ENCODE measurements around the gene RPL35A. TPM values are rescaled to one million over a fixed set of nuclear protein-coding genes. Genes with fewer than 3 reads are reported as not detected.

The RPL35A gene
- total and polyA plus RNA-seq, 9 of the 15 experiments (the other 6 are each of a cell fraction or from before 2014, with no cell fraction given) = 1,475 to 2,942 (median 2,367) TPM

DNA sequence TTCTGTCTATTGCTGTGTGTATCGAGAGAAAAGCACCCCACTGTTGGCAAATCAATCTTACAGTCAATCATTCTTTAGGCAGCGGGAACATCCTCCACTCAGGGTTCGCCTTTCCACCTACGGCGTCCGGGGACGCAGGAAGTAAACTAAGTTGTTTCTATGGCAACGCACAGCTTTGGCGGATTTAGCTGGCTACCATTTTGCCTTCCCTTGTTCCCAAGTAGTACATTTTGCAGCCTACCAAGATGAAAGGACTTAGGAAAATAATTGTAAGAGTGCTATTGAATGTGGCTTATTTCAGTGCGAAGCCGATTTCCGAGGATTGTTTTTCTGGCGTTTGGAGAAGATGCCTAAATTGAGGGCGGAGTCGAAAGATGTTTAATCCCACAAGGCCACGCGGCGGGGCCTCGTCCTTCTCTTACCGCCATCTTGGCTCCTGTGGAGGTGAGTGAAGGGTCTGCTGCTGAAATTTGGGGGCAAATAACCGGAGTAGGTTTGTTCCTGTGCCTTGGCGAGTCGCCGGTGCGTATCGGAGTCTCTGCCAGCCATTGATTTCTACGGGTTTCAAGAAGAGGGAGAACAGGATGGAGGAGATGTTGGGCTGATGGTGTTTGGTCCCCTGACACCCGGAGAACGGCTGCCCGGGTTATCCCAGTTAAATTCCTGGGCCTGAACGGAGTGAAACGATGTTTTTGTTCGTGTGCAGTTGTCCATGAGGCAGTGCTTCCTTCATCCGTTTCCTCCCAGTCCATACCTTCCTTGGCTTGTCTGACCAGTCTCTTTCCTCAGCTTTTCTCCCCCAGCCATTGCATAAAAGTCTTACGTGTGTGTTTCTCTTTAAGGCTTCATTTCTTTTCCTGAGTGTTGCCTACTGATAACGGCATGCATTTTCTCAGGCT, at the start of gene RPL35A (continued):
- TF ChIP-seq, protein P1, sequence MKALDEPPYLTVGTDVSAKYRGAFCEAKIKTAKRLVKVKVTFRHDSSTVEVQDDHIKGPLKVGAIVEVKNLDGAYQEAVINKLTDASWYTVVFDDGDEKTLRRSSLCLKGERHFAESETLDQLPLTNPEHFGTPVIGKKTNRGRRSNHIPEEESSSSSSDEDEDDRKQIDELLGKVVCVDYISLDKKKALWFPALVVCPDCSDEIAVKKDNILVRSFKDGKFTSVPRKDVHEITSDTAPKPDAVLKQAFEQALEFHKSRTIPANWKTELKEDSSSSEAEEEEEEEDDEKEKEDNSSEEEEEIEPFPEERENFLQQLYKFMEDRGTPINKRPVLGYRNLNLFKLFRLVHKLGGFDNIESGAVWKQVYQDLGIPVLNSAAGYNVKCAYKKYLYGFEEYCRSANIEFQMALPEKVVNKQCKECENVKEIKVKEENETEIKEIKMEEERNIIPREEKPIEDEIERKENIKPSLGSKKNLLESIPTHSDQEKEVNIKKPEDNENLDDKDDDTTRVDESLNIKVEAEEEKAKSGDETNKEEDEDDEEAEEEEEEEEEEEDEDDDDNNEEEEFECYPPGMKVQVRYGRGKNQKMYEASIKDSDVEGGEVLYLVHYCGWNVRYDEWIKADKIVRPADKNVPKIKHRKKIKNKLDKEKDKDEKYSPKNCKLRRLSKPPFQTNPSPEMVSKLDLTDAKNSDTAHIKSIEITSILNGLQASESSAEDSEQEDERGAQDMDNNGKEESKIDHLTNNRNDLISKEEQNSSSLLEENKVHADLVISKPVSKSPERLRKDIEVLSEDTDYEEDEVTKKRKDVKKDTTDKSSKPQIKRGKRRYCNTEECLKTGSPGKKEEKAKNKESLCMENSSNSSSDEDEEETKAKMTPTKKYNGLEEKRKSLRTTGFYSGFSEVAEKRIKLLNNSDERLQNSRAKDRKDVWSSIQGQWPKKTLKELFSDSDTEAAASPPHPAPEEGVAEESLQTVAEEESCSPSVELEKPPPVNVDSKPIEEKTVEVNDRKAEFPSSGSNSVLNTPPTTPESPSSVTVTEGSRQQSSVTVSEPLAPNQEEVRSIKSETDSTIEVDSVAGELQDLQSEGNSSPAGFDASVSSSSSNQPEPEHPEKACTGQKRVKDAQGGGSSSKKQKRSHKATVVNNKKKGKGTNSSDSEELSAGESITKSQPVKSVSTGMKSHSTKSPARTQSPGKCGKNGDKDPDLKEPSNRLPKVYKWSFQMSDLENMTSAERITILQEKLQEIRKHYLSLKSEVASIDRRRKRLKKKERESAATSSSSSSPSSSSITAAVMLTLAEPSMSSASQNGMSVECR (CRISPR knock-in tag; IDR thresholded peaks at IDR 0.05) = peak; percentile 91
- 0 out of 4 replicates have a peak, but pooled peaks of 1 of the 2 experiments have one; percentile 7 for TF ChIP-seq NONO (IDR thresholded peaks at IDR 0.05; ENCODE audit: low read depth in 2 of 2, low read length in 1 of 2)
- TF ChIP-seq, protein P2, sequence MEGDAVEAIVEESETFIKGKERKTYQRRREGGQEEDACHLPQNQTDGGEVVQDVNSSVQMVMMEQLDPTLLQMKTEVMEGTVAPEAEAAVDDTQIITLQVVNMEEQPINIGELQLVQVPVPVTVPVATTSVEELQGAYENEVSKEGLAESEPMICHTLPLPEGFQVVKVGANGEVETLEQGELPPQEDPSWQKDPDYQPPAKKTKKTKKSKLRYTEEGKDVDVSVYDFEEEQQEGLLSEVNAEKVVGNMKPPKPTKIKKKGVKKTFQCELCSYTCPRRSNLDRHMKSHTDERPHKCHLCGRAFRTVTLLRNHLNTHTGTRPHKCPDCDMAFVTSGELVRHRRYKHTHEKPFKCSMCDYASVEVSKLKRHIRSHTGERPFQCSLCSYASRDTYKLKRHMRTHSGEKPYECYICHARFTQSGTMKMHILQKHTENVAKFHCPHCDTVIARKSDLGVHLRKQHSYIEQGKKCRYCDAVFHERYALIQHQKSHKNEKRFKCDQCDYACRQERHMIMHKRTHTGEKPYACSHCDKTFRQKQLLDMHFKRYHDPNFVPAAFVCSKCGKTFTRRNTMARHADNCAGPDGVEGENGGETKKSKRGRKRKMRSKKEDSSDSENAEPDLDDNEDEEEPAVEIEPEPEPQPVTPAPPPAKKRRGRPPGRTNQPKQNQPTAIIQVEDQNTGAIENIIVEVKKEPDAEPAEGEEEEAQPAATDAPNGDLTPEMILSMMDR (IDR thresholded peaks at IDR 0.05 in 2 of 3, conservative IDR thresholded peaks at IDR 0.05 in 1 of 3; ENCODE audit: insufficient read depth in 2 of 3, low read depth in 1 of 3, low read length in 3 of 3) = peak in 1 of 3 experiments; percentile 17; a peak in 1 of 6 replicates
- TF ChIP-seq ZNF583 (CRISPR knock-in tag; IDR thresholded peaks at IDR 0.05) = no peak
- TF ChIP-seq HMG20B (CRISPR knock-in tag; IDR thresholded peaks at IDR 0.05) = no peak
- TF ChIP-seq, protein P3, sequence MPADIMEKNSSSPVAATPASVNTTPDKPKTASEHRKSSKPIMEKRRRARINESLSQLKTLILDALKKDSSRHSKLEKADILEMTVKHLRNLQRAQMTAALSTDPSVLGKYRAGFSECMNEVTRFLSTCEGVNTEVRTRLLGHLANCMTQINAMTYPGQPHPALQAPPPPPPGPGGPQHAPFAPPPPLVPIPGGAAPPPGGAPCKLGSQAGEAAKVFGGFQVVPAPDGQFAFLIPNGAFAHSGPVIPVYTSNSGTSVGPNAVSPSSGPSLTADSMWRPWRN (IDR thresholded peaks at IDR 0.05; ENCODE audit: low read depth) = 0 out of 2 replicates have a peak, but pooled peaks have one; percentile 35
- peak; percentile 95 for TF ChIP-seq MXI1 (IDR thresholded peaks at IDR 0.05; ENCODE audit: low read depth, low read length)
- TF ChIP-seq KAT7 (CRISPR knock-in tag; IDR thresholded peaks at IDR 0.05; ENCODE audit: borderline replicate concordance) = no peak
- peak; percentile 97 for TF ChIP-seq TAF9B (IDR thresholded peaks at IDR 0.05; ENCODE audit: partially characterized antibody)
- TF ChIP-seq, protein P4, sequence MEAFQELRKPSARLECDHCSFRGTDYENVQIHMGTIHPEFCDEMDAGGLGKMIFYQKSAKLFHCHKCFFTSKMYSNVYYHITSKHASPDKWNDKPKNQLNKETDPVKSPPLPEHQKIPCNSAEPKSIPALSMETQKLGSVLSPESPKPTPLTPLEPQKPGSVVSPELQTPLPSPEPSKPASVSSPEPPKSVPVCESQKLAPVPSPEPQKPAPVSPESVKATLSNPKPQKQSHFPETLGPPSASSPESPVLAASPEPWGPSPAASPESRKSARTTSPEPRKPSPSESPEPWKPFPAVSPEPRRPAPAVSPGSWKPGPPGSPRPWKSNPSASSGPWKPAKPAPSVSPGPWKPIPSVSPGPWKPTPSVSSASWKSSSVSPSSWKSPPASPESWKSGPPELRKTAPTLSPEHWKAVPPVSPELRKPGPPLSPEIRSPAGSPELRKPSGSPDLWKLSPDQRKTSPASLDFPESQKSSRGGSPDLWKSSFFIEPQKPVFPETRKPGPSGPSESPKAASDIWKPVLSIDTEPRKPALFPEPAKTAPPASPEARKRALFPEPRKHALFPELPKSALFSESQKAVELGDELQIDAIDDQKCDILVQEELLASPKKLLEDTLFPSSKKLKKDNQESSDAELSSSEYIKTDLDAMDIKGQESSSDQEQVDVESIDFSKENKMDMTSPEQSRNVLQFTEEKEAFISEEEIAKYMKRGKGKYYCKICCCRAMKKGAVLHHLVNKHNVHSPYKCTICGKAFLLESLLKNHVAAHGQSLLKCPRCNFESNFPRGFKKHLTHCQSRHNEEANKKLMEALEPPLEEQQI (IDR thresholded peaks at IDR 0.05) = peak; percentile 75
- TF ChIP-seq ZNF75A (CRISPR knock-in tag; IDR thresholded peaks at IDR 0.05) = no peak
- 0 out of 2 replicates have a peak, but pooled peaks have one; percentile 71 for TF ChIP-seq ZNF197 (CRISPR knock-in tag; IDR thresholded peaks at IDR 0.05; ENCODE audit: low read depth)
- TF ChIP-seq, protein P5, sequence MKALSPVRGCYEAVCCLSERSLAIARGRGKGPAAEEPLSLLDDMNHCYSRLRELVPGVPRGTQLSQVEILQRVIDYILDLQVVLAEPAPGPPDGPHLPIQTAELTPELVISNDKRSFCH (CRISPR knock-in tag; IDR thresholded peaks at IDR 0.05) = no peak
- TF ChIP-seq, protein P5 (tag; IDR thresholded peaks at IDR 0.05) = no peak
- peak; percentile 57; the same call in 1 of the 2 replicates for TF ChIP-seq TEAD4 (IDR thresholded peaks at IDR 0.05; ENCODE audit: low read length)
- no peak for TF ChIP-seq TEAD4 (CRISPR knock-in tag; IDR thresholded peaks at IDR 0.05; ENCODE audit: borderline replicate concordance)

All from K562 (cell line).